GM19372 (cell line): Measurements from ENCODE around the gene ZFP30.

Experiments
- ATAC-seq: cut with Tn5 transposase; IDR thresholded peaks from one replicate; pipeline ENCODE4 v1.9.1; 2021; ENCODE audit warnings: mild to moderate bottlenecking, low read depth, moderate library complexity; ENCODE audit not compliant: unreplicated experiment

The ZFP30 gene

GRCh38 chr19:37564624-37565369 is 90.5 kb downstream of the ZFP30 start:
- ATAC-seq, result no peak
